WTC11 (cell line): ENCODE data around the gene TMEM184A.

Experiments
- CTCF ChIP-seq: fragments of 200-600 bp; IDR thresholded peaks from 2 replicates; pipeline ENCODE4 v1.8.0; 2022; ENCODE audit warnings: antibody characterized with exemption
- E2F1 ChIP-seq: sonication (generic); formaldehyde crosslinking; IDR thresholded peaks from 2 replicates; pipeline ENCODE4 v1.8.0; 2022; ENCODE audit warnings: mild to moderate bottlenecking, missing genetic modification reagents
- E2F5 ChIP-seq: sonication (generic); formaldehyde crosslinking; IDR thresholded peaks from 2 replicates; pipeline ENCODE4 v1.8.1; 2022; ENCODE audit warnings: mild to moderate bottlenecking, moderate library complexity, missing genetic modification reagents
- IRF2 ChIP-seq: sonication (generic); formaldehyde crosslinking; IDR thresholded peaks from 2 replicates; pipeline ENCODE4 v1.8.0; 2022; ENCODE audit warnings: low read depth, missing genetic modification reagents, borderline replicate concordance
- KAT7 ChIP-seq: sonication (generic); formaldehyde crosslinking; IDR thresholded peaks from 2 replicates; pipeline ENCODE4 v1.8.1; 2023; ENCODE audit warnings: missing genetic modification reagents, mild to moderate bottlenecking, borderline replicate concordance
- MAX ChIP-seq: sonication (generic); formaldehyde crosslinking; IDR thresholded peaks from 2 replicates; pipeline ENCODE4 v1.8.0; 2022; ENCODE audit warnings: mild to moderate bottlenecking, missing genetic modification reagents
- TEAD4 ChIP-seq: sonication (generic); formaldehyde crosslinking; IDR thresholded peaks from 2 replicates; pipeline ENCODE4 v1.8.0; 2022; ENCODE audit warnings: mild to moderate bottlenecking, missing genetic modification reagents
- ZNF263 ChIP-seq: sonication (generic); formaldehyde crosslinking; IDR thresholded peaks from 2 replicates; pipeline ENCODE4 v1.8.1; 2022; ENCODE audit warnings: low read depth, mild to moderate bottlenecking, moderate library complexity, missing genetic modification reagents
- ZNF532 ChIP-seq: fragments of 250-450 bp; sonication (Bioruptor Pico); IDR thresholded peaks from 2 replicates; pipeline ENCODE4 v1.9.0; 2021; ENCODE audit warnings: mild to moderate bottlenecking, borderline replicate concordance

GRCh38 chr7:1526271-1526754, 29.7 kb downstream of the TMEM184A start:
- TF ChIP-seq CTCF (no peak), KAT7 (CRISPR knock-in tag) (no peak), TEAD4 (CRISPR knock-in tag) (no peak), ZNF263 (no peak), E2F5 (no peak), IRF2 (no peak), E2F1 (no peak), ZNF532 (CRISPR knock-in tag) (no peak), MAX (no peak)
